Astrocyte (in vitro differentiated cells and primary cell): ENCODE measurements around the gene CD28.

Experiments used
- EZH2 ChIP-seq: IDR thresholded peaks from 2 replicates; pipeline ENCODE4 v1.6.1; 2012; ENCODE audit warnings: mild to moderate bottlenecking, low read length, inconsistent platforms; ENCODE audit not compliant: insufficient read depth
- TF ChIP-seq, protein P1 (sequence below): IDR thresholded peaks from 2 replicates; pipeline ENCODE4 v1.5.1; 2011; ENCODE audit warnings: low read depth, mild to moderate bottlenecking, inconsistent platforms, low read length, moderate library complexity; ENCODE audit not compliant: insufficient read depth

DNA sequence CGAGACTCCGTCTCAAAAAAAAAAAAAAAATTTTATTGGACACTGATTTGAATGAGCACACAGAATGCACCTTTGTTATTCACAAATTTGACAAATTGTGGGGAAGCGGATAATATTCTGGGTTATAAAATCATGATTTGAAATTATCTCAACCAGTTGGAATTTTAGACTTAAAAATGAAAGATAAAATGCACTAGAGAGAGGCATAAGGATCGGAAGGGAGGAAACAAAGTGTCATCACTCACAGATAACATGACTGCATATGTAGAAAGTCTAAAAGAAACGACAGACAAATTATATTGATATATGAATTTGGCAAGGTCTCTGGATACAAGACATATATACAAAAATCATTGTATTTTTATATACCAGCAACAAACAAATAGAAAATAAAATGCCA is 70.6 kb downstream of the CD28 start:
- TF ChIP-seq, protein P1, sequence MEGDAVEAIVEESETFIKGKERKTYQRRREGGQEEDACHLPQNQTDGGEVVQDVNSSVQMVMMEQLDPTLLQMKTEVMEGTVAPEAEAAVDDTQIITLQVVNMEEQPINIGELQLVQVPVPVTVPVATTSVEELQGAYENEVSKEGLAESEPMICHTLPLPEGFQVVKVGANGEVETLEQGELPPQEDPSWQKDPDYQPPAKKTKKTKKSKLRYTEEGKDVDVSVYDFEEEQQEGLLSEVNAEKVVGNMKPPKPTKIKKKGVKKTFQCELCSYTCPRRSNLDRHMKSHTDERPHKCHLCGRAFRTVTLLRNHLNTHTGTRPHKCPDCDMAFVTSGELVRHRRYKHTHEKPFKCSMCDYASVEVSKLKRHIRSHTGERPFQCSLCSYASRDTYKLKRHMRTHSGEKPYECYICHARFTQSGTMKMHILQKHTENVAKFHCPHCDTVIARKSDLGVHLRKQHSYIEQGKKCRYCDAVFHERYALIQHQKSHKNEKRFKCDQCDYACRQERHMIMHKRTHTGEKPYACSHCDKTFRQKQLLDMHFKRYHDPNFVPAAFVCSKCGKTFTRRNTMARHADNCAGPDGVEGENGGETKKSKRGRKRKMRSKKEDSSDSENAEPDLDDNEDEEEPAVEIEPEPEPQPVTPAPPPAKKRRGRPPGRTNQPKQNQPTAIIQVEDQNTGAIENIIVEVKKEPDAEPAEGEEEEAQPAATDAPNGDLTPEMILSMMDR: no peak
- TF ChIP-seq EZH2: no peak
